Measurements from ENCODE around the gene XPR1.
"Not testable (repeated sequence)": the region's sequence is repeated elsewhere in the genome, so short reads cannot be mapped to it uniquely, and the experiment has no call there.

DNA sequence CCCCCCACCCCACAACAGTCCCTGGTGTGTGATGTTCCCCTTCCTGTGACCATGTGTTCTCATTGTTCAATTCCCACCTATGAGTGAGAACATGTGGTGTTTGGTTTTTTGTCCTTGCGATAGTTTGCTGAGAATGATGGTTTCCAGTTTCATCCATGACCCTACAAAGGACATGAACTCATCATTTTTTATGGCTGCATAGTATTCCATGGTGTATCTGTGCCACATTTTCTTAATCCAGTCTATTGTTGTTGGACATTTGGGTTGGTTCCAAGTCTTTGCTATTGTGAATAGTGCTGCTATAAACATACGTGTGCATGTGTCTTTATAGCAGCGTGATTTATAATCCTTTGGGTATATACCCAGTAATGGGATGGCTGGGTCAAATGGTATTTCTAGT, 51.3 kb downstream of the XPR1 start:
- TF ChIP-seq, protein P1, sequence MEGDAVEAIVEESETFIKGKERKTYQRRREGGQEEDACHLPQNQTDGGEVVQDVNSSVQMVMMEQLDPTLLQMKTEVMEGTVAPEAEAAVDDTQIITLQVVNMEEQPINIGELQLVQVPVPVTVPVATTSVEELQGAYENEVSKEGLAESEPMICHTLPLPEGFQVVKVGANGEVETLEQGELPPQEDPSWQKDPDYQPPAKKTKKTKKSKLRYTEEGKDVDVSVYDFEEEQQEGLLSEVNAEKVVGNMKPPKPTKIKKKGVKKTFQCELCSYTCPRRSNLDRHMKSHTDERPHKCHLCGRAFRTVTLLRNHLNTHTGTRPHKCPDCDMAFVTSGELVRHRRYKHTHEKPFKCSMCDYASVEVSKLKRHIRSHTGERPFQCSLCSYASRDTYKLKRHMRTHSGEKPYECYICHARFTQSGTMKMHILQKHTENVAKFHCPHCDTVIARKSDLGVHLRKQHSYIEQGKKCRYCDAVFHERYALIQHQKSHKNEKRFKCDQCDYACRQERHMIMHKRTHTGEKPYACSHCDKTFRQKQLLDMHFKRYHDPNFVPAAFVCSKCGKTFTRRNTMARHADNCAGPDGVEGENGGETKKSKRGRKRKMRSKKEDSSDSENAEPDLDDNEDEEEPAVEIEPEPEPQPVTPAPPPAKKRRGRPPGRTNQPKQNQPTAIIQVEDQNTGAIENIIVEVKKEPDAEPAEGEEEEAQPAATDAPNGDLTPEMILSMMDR (IDR thresholded peaks at IDR 0.05; ENCODE audit: low read depth, low read length, poor library complexity, severe bottlenecking): not testable (repeated sequence)
- not testable (repeated sequence) for TF ChIP-seq EZH2phosphoT487 (IDR thresholded peaks at IDR 0.05; ENCODE audit: borderline replicate concordance, low read length)

Data from DOHH2 (cell line).